GM21825 (cell line): ENCODE results near the gene ANKS3.
"Not testable (repeated sequence)": the region's sequence is repeated elsewhere in the genome, so short reads cannot be mapped to it uniquely, and the experiment has no call there.

Experiments
- ATAC-seq: cut with Tn5 transposase; IDR thresholded peaks from one replicate; pipeline ENCODE4 v1.9.1; 2021; ENCODE audit warnings: mild to moderate bottlenecking, moderate library complexity; ENCODE audit not compliant: unreplicated experiment

The ANKS3 gene

DNA sequence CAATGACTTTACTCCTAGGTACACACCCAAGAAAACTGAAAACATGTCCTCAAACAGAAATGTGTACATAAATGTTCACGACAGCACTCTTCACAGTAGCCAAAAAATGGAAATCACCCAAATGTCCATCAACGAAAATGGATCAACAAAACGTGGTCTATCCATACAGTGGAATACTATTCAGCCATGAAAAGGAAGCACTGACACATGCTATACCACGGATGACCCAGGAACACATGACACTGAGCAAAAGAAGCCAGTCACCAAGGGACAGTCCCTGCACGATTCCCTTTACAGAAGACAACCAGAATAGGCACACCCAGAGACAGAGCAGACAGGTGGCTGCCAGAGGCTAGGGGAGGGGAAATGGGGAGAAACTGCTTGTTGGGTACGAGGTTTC, 21.6 kb upstream of the ANKS3 start:
- no peak for ATAC-seq

DNA sequence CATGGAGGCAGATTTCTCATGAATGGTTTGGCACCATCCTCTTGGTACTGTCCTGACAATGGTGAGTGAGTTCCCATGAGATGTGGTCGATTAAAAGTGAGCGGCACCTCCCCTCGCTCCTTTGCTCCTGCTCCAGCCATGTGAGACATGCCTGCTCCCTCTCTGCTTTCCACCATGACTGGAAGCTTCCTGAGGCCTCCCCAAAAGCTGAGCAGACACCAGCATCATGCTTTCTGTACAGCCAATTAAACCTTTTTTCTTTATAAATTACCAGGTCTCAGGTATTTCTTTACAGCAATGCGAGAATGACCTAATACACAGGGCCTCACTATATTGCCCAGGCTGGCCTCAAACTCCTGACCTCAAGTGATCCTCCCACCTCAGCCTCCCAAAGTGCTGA, 20.8 kb upstream of the ANKS3 start:
- ATAC-seq, result no peak

DNA sequence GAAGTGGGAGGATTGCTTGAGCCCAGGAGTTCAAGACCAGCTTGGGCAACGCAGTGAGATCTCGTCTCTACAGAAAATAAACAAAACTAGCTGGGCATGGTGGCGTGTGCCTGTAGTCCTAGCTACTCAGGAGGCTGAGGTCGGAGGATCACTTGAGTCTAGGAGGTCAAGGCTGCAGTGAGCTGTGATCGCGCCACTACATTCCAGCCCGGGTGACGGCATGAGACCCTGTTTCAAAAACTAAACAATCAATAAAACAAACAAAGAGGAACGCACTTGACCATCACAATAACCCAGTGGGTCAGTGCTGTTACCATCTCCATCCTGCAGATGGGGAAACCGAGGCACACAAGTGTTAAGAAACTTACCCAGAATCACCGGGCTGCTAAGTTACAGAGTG, 19.2 kb upstream of the ANKS3 start:
- no peak for ATAC-seq

DNA sequence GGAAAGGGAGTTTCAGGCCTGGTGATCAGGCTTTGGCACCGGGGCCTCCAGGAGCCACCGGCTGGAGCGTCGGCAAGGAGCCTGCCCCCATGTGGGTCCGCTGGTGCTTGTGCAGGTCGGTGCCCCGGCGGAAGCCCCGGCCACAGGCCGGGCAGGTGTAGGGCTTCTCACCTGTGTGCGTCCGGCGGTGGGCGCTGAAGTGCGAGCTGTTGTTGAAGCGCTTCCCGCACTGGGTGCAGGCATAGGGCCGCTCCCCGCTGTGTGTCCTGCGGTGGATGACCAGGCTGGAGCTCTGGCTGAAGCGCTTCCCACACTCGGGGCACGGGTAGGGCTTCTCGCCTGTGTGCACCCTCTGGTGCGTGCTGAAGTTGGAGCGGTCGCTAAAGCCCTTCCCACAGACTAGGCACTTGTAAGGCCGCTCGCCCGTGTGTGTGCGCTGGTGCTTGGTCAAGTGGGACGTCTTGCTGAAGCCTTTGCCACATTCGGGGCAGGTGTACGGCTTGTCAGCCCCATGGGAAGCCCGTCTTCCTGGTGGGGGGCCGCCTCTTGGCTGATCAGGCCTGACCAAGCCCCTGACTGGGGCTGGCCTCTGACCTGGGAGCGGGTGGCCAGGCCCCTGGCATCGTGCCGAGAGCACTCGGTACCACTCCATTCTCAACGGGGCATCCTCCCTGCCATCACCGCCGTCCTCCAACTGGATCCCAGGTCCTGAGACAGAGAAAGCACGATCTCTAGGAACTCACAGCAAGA, 18.5 kb upstream of the ANKS3 start:
- no peak for ATAC-seq

DNA sequence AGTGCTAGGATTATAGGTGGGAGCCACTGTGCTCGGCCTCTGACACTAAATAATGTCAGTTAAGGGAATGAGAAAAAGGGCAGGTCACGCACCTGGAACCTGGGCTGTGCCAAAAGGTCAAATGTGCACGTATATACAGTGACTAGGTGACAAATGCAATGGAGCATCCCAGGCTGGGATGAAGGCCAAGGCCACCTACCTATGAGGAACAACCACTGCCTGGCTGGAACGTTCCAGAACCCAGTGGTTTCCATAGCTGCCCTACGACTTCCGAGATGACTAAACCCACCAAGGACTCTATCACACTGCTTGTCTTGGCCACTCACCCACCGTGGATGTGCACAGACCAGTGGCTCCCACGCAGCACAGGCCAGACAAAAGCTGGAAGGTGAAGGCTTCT, 16.8 kb upstream of the ANKS3 start:
- no peak for ATAC-seq

DNA sequence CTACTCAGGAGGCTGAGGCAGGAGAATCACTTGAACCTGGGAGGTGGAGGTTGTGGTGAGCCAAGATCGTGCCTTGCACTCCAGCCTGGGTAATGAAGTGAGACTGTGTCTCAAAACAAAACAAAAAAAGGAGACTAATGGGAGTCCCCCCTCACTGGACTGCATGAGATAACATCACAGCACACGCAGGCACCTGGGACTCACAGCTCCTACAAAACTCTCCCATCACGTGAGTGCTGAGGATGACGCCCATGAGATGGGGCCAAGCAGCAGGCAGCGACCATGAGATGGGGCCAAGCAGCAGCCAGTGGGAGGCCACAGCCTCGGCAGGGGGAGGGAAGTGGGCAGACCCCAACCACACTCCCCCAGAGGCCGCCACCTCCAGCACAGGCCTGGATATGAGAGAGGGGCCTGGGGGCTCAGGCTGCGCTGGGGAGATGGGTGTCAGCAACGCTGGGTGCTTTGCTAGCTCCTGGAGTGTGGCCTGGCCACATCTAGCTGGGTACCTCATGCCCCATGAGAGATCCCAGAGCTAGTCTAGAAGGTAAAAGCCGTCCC, 15.7 kb upstream of the ANKS3 start:
- no peak for ATAC-seq

DNA sequence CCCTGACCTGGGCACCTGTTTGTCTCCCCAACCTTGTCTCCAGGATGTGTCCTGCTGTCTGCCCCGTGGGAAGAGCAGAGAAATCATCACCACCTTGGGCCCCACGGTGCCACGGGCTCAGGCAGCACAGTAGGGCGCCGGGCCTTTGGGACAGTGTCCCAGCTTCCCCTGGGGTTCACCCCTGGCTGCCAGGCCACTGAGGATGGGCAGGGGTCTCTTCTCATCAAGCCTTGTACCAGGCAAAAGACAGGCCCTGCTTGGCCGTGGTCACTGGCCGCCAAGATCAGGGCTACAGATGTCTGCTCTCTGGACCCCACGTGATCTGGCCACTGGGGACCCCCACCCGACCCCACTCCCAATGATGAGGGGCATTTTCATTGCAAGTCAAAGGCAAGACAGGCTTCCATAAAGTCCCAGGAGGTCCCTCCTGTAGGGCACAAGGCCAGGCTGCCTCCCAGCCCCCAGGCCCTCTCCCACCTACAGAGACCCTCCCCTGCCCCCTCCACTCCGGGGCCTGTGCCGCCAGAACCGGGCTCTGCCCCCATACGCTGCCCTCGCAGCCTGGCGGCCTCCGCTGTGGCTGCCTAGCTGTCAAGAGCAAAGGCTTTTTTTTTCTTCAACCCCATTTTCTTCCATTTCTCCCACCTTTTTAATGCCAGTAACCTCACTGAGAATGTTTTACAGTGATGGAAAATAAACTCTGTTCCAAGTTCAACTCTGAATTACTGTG, 14.8 kb upstream of the ANKS3 start:
- ATAC-seq, result no peak

DNA sequence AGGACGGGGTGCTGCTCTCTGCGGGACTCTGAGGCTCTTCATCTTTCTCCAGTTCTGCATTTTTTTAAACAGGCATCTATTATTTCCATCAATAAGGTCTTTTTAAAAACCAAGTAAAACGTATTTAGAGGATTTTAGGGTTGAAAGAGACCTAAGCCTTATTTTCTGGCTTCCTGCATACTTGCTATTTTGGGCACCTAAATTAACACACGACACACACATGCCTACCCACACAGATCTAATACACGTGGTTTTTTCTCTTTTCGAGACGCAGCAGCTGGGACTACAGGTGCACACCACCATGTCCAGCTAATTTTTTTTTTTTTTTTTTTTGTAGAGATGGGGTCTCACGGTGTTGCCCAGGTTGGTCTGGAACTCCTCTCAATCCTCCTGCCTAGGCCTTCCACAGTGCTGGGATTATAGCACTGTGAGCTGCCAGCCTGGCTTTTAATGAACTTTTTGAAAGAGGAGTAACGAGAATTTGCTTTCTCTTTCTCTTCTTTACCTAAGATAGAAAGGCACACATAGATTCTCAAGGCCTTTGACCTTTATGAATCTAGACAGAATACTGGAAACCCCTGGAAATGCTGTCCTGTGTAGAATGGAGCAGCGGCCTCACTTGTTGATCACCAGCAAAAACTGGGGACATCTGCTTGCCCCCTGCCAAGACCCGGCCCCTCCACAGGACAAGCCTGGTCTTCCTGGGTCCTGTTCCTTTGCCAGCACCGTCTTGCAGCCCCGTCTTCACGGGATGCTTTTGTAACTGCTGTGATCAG, 14.0 kb upstream of the ANKS3 start:
- ATAC-seq, result no peak

DNA sequence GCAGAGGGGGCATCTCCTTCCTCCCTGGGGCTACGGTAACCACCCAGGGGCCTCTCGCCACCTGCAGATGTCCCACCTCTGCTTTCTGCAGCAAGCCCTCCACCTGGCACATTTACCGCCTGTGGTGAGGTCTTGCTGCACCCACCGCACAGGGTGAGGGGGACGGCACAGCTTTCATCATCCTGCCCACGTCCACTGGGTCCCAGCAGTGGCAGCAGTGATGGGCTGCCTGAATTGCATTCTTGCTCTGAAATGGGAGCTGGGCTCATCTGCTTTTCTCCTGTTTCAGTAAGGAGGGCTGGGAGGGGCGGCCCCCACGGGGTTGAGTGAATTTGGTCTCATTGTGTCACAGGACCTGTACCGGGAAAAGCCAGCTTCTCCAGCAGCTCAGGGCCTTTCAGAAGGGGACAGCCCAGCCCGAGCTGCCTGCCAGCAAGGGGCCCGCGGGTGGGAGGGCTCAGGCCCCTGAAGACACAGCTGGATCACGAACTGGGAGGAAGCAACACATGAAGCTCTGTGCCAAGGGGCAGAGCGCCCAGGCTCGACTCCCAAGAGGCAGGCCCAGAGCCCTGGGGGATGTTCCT, 13.0 kb upstream of the ANKS3 start:
- ATAC-seq, result no peak

DNA sequence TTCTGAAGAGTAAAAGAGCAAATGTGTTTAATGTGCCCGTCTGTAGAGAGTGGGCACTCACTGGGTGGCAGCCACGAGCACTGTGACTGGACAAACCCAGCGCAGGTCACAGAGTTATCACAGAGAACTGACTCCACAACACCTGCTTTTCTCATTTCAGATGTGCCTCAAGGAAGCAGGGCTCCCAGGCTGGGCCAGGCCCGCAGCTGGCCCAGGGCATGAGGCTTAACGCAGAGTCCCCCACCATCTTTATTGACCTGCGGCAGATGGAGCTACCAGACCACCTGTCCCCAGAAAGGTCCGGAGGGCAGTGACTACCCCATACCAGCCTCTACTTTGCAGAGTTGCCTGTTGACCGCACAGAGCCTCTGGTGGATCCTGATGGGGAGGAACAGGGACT, 12.1 kb upstream of the ANKS3 start:
- no peak for ATAC-seq

DNA sequence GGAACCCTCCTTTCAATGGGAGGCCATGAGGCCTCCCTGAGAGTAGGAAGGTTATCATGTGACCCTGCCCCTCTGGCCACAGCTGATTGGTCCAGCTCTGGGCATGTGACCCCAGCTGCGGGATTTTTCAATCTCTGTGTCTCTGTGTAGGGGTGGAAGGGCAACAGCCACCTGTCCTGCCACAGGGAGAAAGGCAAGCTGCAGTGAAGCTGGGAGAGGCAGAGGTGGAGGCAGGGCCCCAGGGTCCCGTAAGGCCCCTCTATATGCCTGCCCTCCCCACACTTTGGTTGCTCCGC, 11.2 kb upstream of the ANKS3 start:
- ATAC-seq, result no peak

DNA sequence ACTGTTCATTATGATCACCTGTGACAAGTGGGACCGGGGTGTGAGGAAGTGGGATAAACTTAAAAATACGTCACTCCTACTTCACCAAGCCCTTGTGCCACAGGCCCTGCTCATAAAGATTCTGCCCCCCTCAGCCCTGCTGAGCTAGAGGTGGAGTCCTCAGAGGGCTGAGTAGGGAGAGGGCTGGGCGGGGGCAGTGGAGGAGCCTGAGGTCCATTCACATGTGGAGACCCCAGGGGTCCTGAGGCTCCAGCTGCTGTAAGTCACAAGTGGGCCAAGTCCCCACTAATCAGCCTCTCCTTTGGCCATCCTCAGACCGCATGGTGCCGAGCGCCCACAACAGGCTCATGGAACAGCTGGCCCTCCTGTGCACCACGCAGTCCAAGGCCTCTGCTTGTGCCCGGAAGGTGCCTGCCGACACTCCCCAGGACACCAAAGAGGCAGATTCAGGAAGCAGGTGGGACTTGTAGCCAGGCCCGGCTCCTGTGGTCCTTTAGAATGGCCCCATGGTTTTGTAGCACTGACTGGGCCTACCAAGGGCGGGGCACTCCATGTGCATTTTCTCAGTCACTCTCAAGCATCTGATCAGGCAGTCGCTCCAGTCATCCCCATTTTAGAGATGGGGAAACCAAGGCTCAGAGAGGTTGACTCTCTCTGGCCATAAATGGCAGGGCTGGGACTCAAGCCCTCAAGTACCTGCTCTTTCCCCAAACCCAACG, 10.6 kb upstream of the ANKS3 start:
- no peak for ATAC-seq

DNA sequence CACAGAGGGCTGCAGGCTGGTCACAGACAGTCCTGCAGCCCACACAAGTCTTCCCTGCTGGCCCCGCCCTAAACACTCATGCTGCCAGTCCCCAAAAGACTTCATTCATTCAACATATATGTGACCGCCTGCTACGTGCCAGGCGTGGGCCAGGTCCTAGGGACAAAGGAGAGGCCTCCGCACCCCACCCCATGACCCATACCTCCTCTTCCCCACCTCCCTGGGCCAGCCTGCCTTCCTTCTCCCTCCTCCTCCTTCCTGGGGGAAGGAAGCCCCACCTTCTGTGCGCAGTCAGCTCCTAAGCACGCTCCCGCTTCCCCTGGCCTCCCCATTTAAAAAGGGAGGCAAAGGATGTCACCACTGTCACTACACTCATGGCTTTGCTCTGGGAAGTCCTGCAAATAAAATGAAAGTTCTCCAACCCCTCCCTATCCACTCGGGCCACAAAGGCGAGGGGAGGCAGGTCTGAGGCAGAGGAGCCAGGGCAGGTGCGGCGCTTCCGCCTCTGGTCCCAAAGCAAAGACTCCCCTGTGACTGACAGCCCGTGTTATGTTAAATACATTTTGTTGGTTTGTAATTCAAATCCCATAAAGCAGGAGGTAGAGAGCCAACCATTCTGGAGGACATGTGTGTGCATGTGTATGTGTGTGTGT, 9.3 kb upstream of the ANKS3 start:
- no peak for ATAC-seq

DNA sequence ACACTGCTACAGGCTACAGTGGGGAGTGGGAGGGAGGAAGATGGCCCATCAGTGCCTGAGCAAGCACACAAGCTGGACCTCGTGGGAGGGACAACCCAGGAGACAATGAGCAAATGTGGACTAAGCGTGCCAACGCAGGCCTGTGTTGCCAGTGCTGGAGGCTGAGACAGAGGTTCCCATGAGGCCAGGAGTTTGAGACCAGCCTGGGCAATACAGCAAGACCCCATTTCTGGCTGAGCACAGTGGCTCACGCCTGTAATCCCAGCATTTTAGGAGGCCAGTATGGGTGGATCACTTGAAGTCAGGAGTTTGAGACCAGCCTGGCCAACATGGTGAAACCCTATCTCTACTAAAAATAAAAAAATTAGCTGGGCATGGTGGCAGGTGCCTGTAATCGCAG, 4.3 kb upstream of the ANKS3 start:
- not testable (repeated sequence) for ATAC-seq

DNA sequence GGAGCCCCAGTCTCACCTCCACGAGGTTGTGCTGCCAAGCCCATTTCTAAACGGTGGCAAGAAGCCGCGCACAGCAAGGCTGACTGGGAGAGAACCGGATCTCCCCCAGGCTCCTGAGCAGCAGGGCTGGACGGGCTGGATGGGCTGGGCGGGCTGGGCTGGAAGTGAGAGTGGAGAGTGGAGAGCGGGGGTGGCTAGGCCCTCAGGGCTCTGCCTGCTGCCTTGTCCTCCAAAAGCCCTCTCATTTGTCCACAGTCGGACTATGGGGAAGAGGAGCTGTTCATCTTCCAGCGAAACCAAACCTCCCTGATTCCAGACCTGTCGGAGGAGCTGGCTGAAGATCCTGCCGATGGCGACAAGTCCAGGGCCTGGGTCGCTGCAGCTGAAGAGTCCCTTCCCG, 3.5 kb upstream of the ANKS3 start:
- ATAC-seq, result no peak

DNA sequence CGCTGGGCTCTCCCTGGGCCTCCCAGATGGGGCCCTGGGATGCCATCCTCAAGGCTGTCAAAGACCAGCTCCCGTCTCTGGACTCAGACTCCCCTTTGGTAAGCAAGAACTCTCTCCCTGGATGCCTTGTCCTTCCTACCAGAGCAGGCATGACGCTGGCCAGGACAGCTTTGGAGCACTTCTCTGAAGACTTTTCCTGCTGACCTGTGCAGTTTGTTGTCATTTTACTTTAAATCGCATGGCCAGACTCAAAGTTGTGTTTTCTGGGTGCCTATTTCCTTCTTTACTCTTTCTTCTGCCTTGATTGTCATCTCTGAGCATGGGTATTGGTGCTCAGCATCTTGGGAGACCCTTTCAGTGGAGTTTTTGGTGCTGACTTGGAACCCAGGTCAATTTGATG, 2.5 kb upstream of the ANKS3 start:
- ATAC-seq, result no peak

DNA sequence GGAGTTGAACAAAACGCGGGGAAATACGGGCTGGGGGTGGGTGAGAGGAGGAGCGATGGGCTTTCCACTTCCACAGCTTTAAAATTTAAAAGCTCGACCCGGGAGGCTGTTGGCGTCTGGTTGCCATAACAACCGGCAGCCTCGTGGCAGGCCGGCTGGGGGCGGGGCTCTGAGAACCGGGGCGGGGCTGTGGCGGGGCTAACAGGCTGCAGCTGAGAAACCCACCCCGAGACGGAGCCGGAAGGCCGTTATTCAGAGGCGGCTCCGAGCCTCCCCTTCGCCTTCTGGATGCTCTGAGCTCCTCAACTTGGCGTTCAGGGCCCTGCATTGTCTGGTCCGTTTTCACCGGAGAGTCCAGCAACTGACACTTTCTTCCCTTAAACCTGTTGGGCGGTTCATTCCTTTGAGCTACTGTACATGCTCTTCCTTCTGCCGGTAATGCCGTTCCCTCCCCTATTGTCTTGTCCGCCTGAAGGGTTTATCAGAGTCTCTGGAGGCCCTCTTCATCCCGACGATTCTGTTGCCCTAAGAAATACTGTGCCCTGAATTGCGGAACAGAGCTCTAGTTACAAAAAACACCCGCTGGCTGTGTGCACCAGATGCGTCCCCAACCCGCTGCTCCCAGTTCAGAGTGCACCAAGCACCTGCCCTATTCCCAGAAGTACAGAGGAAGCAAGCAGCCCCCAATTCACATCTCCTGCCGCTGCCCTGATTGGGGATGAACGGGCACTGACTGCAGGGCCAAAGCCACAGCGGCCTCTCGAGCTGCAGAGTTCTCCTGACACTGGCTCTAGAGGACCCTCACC, 862 bp upstream of the ANKS3 start:
- ATAC-seq, result peak; percentile 56

DNA sequence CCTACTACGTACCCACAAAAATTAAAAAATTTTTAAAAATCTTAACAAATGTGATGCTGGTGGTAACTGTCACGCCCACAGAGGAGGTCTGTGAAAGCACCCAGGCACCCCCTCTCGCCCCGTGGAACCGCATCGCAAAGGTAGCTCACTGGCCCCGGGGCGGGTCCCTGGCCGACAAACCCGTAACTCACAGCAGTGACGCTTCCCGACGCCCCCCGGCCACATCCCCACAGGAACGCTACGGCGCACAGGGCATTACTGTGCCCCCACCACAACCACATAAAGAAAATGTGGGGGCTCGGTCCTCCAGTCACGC, 366 bp downstream of the ANKS3 start:
- no peak for ATAC-seq

DNA sequence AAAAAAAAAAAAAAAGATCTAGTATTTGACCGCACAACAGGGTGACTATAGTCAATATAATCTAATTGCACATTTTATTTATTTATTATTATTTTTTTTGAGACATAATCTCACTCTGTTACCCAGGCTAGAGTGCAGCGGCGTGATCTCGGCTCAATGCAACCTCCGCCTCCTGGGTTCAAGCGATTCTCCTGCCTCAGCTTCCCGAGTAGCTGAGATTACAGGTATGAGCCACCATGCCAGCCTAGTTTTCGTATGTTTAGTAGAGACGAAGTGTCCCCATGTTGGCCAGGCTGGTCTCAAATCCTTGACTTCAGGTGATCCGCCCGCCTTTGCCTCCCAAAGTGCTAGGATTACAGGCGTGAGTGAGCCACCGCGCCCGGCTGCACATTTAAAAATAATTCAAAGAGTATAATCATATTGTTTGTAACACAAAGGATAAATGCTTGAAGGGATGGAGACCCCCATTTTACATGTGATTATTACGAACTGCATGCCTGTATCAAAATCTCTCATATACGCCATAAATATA, 794 bp downstream of the ANKS3 start:
- no peak for ATAC-seq
